GM12875 (cell line): Measurements from ENCODE around the gene CERK.
"Not testable (repeated sequence)": the region's sequence is repeated elsewhere in the genome, so short reads cannot be mapped to it uniquely, and the experiment has no call there.

Source experiments
- H3K4me3 ChIP-seq: one replicate; pipeline ENCODE4 v1.5.1; 2011; ENCODE audit warnings: low read depth, low read length, control low read depth
- TF ChIP-seq, protein P1 (sequence below): IDR thresholded peaks from 2 replicates; pipeline ENCODE4 v1.5.1; 2011; ENCODE audit warnings: low read depth, mild to moderate bottlenecking, control low read depth, inconsistent platforms, low read length, moderate library complexity, borderline replicate concordance; ENCODE audit not compliant: insufficient read depth

CERK gene

DNA sequence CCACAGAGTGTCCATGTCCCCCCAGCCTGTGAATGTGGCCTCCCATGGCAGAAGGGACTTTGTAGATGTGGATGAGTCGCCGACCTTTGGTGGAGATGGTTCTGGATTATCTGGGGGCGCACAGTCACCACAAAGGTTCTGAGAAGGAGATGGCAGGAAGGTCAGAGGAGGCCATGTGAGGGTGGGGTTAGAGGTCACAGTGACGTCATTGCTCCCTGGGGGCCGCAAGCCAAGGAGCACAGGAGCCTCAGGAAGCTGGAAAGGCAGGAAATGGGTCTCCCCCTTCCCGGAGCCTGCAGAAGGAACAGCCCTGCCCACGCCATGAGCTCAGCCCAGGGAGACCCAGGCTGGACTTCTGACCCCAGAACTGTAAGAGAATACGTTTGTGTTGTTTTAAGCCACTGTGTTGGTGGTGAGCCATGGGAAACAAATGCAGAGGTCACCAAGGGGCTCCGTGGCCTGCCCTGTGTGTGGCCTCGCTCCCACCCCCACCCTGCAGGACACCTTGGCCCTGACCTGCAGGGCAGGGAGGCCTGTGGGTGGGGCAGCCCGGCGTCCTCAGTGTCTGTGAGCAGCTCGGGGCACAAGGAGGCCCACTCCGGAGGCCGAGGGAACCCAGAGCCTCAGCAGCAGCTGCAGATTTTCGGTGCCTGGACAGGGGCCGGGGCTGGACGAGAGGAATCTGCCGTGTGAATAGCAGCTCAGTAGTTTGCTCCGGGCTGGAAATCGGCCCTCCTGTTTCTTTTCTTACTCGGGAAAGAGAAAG lies 85.8 kb downstream of the CERK start:
- H3K4me3 ChIP-seq: no peak overlapping the region
- TF ChIP-seq, protein P1, sequence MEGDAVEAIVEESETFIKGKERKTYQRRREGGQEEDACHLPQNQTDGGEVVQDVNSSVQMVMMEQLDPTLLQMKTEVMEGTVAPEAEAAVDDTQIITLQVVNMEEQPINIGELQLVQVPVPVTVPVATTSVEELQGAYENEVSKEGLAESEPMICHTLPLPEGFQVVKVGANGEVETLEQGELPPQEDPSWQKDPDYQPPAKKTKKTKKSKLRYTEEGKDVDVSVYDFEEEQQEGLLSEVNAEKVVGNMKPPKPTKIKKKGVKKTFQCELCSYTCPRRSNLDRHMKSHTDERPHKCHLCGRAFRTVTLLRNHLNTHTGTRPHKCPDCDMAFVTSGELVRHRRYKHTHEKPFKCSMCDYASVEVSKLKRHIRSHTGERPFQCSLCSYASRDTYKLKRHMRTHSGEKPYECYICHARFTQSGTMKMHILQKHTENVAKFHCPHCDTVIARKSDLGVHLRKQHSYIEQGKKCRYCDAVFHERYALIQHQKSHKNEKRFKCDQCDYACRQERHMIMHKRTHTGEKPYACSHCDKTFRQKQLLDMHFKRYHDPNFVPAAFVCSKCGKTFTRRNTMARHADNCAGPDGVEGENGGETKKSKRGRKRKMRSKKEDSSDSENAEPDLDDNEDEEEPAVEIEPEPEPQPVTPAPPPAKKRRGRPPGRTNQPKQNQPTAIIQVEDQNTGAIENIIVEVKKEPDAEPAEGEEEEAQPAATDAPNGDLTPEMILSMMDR: no peak

DNA sequence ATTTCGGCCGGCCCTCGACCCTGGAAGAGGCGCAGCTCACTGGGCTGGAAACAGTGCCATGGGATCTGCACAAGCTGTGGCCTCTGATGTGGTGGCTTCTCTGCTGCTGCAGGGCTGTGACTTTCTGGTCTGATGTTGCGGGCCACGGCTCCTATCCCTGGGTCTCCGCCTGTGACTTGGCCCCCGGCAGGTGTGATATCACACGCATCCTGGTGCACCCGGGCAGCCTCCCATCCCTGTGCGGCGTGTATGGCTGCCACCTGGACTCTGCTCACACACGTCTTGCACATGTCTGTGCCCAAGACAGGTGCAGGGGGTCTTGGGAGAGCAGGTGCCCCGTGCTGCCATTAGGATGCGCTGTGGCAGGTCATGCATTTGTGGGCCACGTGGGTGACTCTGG lies 86.7 kb downstream of the CERK start:
- H3K4me3 ChIP-seq: no peak overlapping the region
- TF ChIP-seq, protein P1: no peak

DNA sequence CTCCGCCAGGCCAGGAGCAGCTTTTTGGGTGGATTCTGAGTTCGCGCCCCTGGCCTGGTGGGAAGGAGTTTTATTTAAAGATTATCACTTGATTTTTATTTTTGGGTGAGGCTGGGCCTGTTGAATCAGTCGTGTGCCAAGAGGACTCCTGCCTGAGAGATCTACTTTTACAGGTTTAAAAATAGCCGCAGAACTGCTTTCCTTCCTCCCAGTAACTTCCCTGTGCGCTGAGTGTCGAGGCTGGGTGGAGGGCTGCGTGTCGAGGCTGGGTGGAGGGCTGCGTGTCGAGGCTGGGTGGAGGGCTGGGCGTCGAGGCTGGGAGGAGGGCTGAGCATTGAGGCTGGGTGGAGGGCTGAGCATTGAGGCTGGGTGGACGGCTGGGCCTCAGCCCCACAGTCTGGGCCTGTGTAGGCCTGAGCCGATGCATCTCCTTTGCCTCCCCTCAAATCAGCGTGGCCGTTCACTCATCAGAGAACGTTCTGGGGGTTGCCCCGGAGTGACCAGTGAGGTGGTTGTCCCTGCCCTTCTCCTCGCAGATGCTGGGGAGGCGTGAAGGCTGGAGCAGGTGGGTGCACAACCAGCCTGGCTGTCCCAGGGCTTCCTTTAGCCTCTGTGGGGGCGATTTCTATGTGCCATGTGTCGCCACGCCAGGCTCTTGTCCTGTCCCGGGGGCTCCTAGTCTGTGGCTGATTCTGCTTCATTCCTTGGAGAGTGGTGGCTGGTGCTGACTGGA lies 87.8 kb downstream of the CERK start:
- H3K4me3 ChIP-seq: no peak overlapping the region

DNA sequence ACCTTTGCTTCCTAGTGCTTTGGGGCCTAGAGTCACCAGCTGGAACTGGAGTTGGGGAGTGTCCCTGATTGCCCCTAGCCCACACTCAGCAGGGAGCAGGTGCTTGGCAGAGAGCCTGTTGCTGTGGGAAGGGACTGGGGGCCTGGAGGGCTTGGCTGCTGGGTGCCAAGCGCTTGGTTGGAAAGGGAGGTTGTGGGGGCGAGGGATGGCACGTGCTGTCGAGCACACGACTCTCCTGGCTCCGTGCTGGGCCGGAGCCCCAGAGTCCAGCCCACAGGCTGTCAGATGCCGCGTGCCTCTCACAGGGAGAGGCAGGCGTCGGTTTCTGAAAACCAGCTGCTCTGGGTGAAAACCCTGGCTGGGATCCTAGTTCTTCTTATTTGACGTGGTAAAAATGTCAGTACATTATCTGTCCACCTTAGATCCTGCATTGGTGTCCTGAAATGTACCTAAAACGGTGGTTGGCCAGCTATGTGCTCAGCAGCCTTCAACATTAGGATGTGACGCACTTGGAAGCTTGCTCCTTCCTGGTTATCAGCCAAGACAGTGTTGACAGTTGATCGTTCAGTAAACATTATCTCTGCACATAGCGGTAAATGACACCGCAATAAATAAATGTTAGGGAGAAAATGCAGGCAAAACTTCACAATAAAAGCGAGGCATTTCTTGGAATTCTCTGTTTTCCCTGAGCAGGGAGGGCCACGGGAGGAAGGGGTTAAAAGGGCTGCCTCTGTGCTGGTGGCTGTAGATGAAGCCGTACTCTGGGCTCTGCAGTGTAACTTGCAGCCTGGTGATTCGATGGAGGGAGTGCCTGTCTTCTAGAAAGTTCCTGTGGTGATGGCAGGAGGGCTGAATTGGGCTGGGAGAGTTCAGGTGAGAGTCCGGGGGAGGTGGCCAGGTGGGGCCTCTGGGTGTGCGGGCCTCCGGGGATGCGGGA lies 88.6 kb downstream of the CERK start:
- TF ChIP-seq, protein P1: no peak
- H3K4me3 ChIP-seq: no peak overlapping the region

More for the DNA sequence above, 87.8 kb downstream of the CERK start:
- TF ChIP-seq, protein P1: no peak

DNA sequence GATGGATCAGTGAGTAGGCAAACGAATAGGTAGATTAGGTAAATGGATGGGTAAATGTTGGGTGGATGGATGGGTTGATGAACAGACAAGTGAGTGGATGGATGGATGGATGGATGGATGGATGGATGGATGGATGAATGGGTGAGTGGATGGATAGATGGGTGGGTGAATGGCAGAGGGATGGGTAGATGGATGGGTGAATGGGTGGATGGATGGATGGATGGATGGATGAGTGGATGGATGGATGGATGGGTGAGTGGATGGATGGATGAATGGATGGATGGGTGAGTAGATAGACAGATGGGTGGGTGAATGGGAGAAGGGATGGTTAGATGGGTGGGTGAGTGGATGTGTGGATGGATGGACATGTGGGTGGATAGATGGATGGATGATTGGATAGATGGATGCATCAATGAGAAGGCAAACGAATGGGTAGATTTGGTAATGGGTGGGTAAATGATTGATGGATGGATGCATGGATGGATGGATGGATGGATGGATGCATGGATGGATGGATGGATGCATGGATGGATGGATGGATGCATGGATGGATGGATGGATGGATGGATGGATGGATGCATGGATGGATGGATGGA lies 89.7 kb downstream of the CERK start:
- not testable (repeated sequence) for H3K4me3 ChIP-seq

DNA sequence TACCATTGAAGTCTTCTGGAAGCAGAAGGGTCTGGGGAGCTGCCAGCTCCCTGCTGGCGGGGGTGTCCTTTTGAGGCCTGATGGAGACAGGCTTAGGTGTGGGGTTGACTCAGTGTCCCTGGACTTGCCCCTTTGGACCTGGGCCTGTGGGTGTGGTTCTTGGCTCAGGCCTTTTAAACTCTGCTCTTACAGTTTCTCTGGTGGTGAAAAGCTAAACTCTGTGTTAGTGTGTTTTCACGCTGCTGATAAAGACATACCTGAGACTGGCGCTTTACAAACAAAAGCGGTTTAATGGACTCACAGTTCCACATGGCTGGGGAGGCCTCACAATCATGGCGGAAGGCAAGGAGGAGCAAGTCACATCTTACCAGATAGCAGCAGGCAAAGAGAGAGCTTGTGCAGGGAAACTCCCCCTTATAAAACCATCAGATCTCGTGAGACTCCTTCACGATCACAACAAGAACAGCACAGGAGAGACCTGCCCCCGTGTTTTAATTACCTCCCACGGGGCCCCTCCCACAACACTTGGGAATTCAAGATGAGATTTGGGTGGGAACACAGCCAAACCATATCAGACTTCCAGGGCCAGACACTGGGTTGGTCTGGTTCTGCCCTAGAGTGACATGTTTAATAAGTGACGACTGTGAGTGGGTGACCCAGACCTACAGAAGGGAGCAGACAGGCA lies 91.4 kb downstream of the CERK start:
- H3K4me3 ChIP-seq: no peak overlapping the region
- TF ChIP-seq, protein P1: no peak

DNA sequence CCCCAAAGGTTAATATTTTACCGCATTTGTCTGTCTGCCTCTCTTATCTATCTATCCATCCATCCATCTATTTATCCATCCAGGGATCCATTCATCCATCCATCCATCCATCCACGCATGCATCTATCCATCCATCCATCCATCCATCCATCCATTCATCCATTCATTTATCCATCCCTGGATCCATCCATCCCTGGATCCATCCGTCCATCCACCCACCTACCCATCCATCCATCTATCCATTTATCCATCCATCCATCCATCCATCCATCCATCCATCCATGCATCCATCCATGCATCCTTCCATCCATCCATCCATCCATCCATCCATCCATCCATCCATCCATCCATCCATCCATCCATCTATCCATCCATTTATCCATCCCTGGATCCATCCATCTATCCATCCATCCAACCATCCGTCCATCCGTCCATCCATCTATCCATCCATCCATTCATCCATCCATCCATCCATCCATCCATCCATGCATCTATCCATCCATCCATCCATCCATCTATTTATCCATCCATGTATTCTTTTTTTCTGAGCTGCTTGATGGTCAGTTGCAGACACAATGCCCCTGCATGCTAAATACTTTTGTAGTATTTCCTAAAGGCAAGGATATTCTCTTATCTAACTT lies 95.1 kb downstream of the CERK start:
- H3K4me3 ChIP-seq: not testable (repeated sequence)
